Uterus (tissue), 2 donors: Measurements from ENCODE around the gene CALU.

Experiments used
- CTCF ChIP-seq, 4 experiments: fragments of 200-600 bp in 2 of 4; fragments of 450-650 bp in 2 of 4; sonication (generic) in 2 of 4; IDR thresholded peaks; one replicate each; pipeline ENCODE4 v1.5.1; 2016 to 2019; ENCODE audit warnings: antibody characterized with exemption in 4 of 4, mild to moderate bottlenecking in 2 of 4, moderate library complexity in 1 of 4
- POLR2A ChIP-seq, 2 donors: fragments of 450-650 bp; IDR thresholded peaks; one replicate each; pipeline ENCODE4 v1.6.1; 2016; ENCODE audit warnings: antibody characterized with exemption in 2 of 2, mild to moderate bottlenecking in 1 of 2, moderate library complexity in 1 of 2

GRCh38 chr7:128809363-128809762 lies 70.2 kb downstream of the CALU start:
- TF ChIP-seq CTCF (IDR thresholded peaks at IDR 0.05) = no peak
- no peak for TF ChIP-seq POLR2A (IDR thresholded peaks at IDR 0.05)
